Activated T-cell treated with anti-CD3 and anti-CD28 coated beads, Interleukin-2, amount 50 U/mL, for 72 hours (primary cell): ENCODE measurements around the gene PLA2G6. TPM values are rescaled to one million over a fixed set of nuclear protein-coding genes. Genes with fewer than 3 reads are reported as not detected.

ENCODE experiments used
- total RNA-seq, 2 donors: library from RNA; stranded (reverse); gene quantifications; one replicate each; pipeline ENCODE4 v1.2.3, GENCODE V29; 2022

Gene PLA2G6
- total RNA-seq, 2 donors from 2014 or later, result 87.5 to 102 TPM

Other genes starting within 250 kb of the PLA2G6 start
- under 1 TPM; 0.19 to 0.30 TPM for gene C22orf23, start 228.2 kb downstream of the PLA2G6 start, total RNA-seq
- 10 to 100 TPM; 43.4 to 47.9 TPM for gene POLR2F, start 228.1 kb downstream of the PLA2G6 start, total RNA-seq
- gene SOX10, start 197.3 kb downstream of the PLA2G6 start, total RNA-seq, result not detected
- 10 to 100 TPM; 21.2 to 24.2 TPM for gene PICK1, start 124.4 kb downstream of the PLA2G6 start, total RNA-seq
- gene SLC16A8, start 97.6 kb downstream of the PLA2G6 start, total RNA-seq, result not detected
- 1 to 10 TPM; 1.3 to 1.4 TPM for gene BAIAP2L2, start 71.1 kb downstream of the PLA2G6 start, total RNA-seq
- gene MAFF, start 20.2 kb upstream of the PLA2G6 start, total RNA-seq, result 10 to 100 TPM; 15.6 to 20.3 TPM
- 10 to 100 TPM; 22.9 to 27.5 TPM for gene TMEM184B, start 91.2 kb upstream of the PLA2G6 start, total RNA-seq
- 100 to 1,000 TPM; 106 to 107 TPM for gene CSNK1E, start 135.6 kb upstream of the PLA2G6 start, total RNA-seq